AG04450 (cell line): ENCODE results near the gene PDK2. TPM values are rescaled to one million over a fixed set of nuclear protein-coding genes. Genes with fewer than 3 reads are reported as not detected.

Experiments used
- CTCF ChIA-PET: fragments of 300-600, 350-600 bp; formaldehyde crosslinking; extraction: SDS; loops from one replicate; lab custom pipeline; 2022; ENCODE audit warnings: antibody characterized with exemption, inconsistent platforms; lab: Charles Lee
- POLR2A ChIA-PET: fragments of 350-600 bp; formaldehyde crosslinking; extraction: SDS; loops from one replicate; lab custom pipeline; 2021; ENCODE audit warnings: antibody characterized with exemption, inconsistent platforms; lab: Yijun Ruan, JAX
- DNase-seq: peaks from one replicate; pipeline ENCODE4 v3.0.0-alpha.2; 2011; ENCODE audit warnings: low read depth, low spot score
- H3K27ac ChIP-seq: one replicate; pipeline ENCODE4 v1.5.1; 2012; ENCODE audit warnings: low read depth, low read length, control low read depth
- H3K27me3 ChIP-seq: one replicate; pipeline ENCODE4 v1.6.0; 2012; ENCODE audit warnings: low read length; ENCODE audit not compliant: control insufficient read depth, insufficient read depth
- H3K4me3 ChIP-seq: 2 replicates; pipeline ENCODE4 v1.5.1; 2011; ENCODE audit warnings: mild to moderate bottlenecking, low read depth, low read length, control low read depth
- H3K9me3 ChIP-seq: 2 replicates; pipeline ENCODE4 v1.5.1; 2012; ENCODE audit warnings: low read length; ENCODE audit not compliant: control insufficient read depth, insufficient read depth
- polyA plus RNA-seq: library from polyadenylated mRNA; depleted of rRNA; stranded (reverse); fragments of >200 nt; gene quantifications from 2 replicates; pipeline ENCODE4 v1.2.3, GENCODE V29; 2011
- TF ChIP-seq, protein P1 (sequence below): IDR thresholded peaks from 2 replicates; pipeline ENCODE4 v1.5.1; 2011; ENCODE audit warnings: low read depth, low read length, control low read depth, inconsistent platforms

PDK2 gene
- polyA plus RNA-seq, 1 experiment, result 62.4 TPM

DNA sequence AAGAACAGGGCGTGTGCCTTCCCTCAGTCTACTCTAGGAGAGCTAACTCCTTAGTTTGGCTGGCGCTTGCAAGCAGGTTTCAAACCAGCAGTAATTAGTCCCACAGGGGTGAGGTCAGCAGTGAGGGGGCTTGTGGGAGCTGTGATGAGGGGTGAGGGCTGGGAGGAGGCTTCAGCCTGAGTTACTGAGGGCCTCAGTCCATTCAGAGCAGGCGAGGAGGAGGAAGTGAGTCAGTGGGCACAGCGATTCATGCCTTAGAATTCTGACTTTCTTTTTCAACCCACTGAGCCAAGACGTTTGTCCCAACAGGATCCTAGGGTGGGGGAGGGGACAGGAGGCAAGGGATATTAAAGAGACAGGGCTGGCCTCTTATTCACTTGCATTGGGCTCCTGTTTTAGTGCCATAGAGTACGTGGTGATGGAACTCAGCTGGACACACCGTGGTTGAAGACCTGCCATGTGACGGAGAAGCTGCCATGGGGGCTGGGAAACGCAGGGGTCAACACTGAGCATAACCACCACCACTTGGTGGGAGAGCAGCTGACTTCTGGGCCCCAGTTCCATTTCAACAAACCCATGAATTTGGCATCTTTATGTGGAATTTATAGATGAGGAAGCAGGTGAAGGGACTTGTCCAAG lies 47.5 kb upstream of the PDK2 start:
- TF ChIP-seq, protein P1, sequence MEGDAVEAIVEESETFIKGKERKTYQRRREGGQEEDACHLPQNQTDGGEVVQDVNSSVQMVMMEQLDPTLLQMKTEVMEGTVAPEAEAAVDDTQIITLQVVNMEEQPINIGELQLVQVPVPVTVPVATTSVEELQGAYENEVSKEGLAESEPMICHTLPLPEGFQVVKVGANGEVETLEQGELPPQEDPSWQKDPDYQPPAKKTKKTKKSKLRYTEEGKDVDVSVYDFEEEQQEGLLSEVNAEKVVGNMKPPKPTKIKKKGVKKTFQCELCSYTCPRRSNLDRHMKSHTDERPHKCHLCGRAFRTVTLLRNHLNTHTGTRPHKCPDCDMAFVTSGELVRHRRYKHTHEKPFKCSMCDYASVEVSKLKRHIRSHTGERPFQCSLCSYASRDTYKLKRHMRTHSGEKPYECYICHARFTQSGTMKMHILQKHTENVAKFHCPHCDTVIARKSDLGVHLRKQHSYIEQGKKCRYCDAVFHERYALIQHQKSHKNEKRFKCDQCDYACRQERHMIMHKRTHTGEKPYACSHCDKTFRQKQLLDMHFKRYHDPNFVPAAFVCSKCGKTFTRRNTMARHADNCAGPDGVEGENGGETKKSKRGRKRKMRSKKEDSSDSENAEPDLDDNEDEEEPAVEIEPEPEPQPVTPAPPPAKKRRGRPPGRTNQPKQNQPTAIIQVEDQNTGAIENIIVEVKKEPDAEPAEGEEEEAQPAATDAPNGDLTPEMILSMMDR, result no peak
- ChIA-PET CTCF (interaction anchor here (1.4 to 1.6 kb wide), 2 partner anchors 47 to 51 kb away, joined by 3 to 9 read pairs; no protein-coding TSS in a partner anchor), POLR2A (interaction anchor here (1.4 kb wide), 1 partner anchor 17 kb away, joined by 6 read pairs; no protein-coding TSS in a partner anchor)
- no peaks in the 10 kb centered on the region; the same call in 1 of the 2 replicates for H3K9me3 ChIP-seq
- peak overlapping the region; percentile 68 for H3K27ac ChIP-seq
- no peak overlapping the region for H3K4me3 ChIP-seq
- no peaks in the 10 kb centered on the region for H3K27me3 ChIP-seq
- DNase-seq, result no peak

DNA sequence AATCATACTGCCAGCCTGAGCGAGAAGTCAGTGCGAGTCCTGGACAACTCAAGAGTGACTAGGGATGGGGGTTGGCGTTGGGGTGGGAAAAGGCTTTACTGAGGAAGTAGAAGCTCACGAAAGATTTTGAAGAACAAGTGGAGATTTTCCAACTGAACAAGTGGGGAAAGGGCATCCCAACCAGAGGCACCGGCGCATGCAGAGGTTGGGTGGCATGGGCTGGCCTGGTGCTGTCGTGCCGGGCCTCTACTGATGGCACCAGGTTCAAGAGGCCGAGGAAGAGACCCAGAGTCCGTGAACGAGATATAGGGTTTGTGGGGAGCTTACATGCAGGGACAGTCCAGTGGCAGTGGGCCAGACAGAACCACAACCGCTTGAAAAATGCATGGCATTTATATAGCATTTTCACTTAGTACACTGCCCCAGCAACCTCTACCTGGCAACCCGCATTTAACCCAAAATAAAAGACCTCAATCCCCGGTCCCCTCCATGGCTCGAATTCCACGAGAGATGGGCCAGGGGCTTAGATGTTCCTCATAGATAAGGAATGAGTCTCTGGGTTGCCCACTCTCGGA lies 46.9 kb upstream of the PDK2 start:
- ChIA-PET CTCF (interaction anchor here (1.6 kb wide), 1 partner anchor 46 kb away, joined by 9 read pairs; no protein-coding TSS in a partner anchor), POLR2A (interaction anchor here (0.8 to 1.4 kb wide), 2 partner anchors 13 to 18 kb away, joined by 3 to 6 read pairs; no protein-coding TSS in a partner anchor)
- DNase-seq, result no peak
- Histone ChIP-seq H3K27ac (no peak overlapping the region), H3K9me3 (no peaks in the 10 kb centered on the region; the same call in 1 of the 2 replicates), H3K4me3 (no peak overlapping the region), H3K27me3 (no peaks in the 10 kb centered on the region)
- TF ChIP-seq, protein P1, result no peak

DNA sequence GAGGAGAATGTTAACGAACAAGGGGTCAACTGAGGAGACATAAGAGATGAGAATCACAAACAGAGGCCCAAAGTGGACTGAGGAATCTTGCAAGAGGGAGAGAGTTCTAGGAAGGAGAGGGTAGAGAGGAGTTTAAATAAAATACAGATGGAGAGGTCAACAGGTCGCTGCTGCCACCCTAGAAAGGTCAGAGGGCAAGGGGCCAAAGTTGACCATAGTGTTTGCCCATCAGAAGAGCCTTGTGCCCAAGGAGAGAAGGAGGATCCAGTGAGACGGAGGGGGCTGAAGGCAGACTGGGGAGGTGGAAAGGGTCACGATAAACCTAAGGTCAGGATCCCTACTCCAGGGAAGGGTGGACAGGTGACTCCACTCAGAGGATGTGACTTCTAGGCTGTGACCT lies 46.2 kb upstream of the PDK2 start:
- DNase-seq, result no peak
- no peaks in the 10 kb centered on the region for H3K9me3 ChIP-seq
- H3K27me3 ChIP-seq, result no peaks in the 10 kb centered on the region
- H3K4me3 ChIP-seq, result no peak overlapping the region
- H3K27ac ChIP-seq, result no peak overlapping the region
- TF ChIP-seq, protein P1, result no peak
- POLR2A ChIA-PET, result no interaction called here
- CTCF ChIA-PET, result no interaction called here

DNA sequence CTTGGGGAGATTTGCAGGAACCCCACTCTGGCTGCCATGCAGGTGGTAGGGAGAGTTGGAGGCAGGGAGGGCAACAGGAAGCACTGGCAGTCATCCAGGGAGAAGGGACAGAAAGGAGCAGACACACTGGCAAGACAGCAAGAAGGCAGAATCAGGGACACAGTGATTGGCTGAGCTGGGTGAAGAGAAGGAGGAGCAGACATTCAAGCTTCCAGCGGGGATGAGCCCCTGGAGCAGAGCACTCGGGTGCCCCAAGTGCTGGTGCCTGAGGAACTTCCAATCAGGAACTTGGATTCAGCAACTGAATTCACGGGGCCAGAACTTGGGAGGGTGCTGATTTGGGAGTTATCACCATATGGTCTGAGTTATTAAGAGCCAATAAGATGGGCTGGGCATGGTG lies 45.5 kb upstream of the PDK2 start:
- no peak for DNase-seq
- POLR2A ChIA-PET, result no interaction called here
- CTCF ChIA-PET, result no interaction called here
- no peak overlapping the region for H3K4me3 ChIP-seq
- TF ChIP-seq, protein P1, result no peak
- no peaks in the 10 kb centered on the region for H3K27me3 ChIP-seq
- no peak overlapping the region for H3K27ac ChIP-seq
- no peaks in the 10 kb centered on the region for H3K9me3 ChIP-seq

DNA sequence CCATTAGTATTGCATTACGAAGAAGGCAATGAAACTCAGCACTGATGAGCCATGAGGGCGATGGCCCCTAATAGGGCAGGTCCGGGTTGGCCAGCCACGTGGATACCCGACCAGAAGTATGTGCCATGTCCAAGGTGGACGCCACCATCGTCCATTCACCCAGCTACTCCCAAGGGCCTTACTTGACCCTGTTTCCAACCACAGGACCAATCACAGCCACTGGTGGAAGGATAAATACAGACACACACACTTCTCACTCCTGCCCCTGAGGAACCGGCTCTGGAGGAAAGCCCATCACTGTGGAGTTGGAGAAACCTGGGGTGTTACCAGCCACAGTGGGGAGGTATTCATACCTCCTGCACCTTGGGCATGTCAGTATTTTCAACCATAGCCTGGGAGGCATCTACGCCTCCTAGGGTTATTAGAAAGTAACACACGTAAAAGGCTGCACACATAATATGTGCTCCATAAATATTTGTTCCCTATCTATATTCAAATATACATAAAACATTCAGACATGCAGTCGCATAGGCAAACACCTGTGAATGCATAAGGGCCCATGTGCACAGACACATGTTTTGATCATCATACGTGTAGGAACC lies 44.6 kb upstream of the PDK2 start:
- ChIA-PET CTCF (no interaction called here), POLR2A (no interaction called here)
- Histone ChIP-seq H3K27me3 (no peaks in the 10 kb centered on the region), H3K4me3 (no peak overlapping the region), H3K9me3 (no peaks in the 10 kb centered on the region), H3K27ac (peak overlapping the region; percentile 81)
- TF ChIP-seq, protein P1, result no peak
- no peak for DNase-seq
